HG02970 (cell line): ENCODE results near the gene PDXDC1.
"Not testable (repeated sequence)": the region's sequence is repeated elsewhere in the genome, so short reads cannot be mapped to it uniquely, and the experiment has no call there.

Source experiments
- ATAC-seq: cut with Tn5 transposase; IDR thresholded peaks from one replicate; pipeline ENCODE4 v1.9.1; 2021; ENCODE audit warnings: mild to moderate bottlenecking, moderate library complexity, moderate number of reproducible peaks; ENCODE audit not compliant: unreplicated experiment, low FRiP score

The PDXDC1 gene

GRCh38 chr16:15008647-15009046, 33.8 kb downstream of the PDXDC1 start:
- ATAC-seq = not testable (repeated sequence)

DNA sequence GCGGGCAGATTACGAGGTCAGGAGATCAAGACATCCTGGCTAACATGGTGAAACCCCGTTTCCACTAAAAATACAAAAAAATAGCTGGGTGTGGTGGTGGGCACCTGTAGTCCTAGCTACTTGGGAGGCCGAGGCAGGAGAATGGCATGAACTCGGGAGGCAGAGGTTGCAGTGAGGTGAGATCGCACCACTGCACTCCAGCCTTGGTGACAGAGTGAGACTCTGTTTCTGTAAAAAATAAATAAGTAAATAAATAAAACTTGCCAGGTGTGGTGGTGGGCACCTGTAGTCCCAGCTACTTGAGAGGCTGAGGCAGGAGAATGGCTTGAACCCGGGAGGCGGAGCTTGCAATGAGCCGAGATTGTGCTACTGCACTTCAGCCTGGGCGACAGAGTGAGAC, 38.1 kb downstream of the PDXDC1 start:
- not testable (repeated sequence) for ATAC-seq

- not testable (repeated sequence) for ATAC-seq
These were observed 40.8 kb downstream of the PDXDC1 start for GRCh38 chr16:15015671-15016070.

DNA sequence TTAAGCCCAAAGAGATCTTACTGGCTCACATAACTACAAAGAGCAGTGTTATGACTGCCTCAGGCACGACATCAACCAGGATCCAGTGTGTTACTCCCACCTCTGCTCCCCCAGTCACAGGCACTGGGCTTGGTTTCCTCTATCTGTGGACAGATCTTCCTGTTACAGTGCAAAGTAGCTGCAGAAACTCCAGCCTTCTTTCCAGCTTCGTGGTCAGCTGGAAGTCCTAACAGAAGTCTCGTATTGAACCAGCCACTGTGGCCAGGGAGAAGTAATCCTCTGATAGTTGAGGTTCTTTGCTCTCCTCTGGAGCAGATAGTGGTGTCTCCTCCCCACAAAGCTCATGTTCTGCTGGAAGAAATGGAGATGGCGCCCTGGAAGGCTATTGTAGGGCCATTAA, 41.5 kb downstream of the PDXDC1 start:
- not testable (repeated sequence) for ATAC-seq

DNA sequence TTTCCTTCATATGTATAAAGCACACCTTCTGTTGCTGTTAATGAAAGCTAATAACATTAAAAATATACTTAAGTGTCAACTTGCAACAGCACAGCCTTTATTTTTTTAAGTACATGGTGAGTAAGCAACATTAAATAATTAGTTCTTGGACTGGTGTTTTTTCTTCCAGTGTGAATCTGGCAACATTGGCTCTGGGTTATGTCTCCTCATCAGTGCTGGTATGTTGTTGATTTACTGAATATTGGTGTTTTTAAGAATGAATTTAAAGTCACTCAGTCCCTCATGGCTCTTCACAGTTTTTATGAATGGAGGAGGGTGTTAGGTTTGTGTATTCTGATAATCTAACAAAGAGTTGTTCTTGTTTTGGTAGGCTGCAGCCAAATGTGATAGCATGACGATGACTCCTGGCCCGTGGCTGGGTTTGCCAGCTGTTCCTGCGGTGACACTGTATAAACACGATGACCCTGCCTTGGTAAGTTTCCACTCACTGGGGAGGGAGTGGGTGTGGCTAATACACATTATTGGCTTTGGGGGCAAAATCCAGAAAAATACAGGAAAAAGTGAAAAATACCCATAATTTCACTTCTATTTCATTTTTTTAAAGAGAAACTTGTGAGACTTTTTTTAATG, 42.2 kb downstream of the PDXDC1 start:
- not testable (repeated sequence) for ATAC-seq

GRCh38 chr16:15021429-15021828, 46.6 kb downstream of the PDXDC1 start:
- ATAC-seq = not testable (repeated sequence)

GRCh38 chr16:15022194-15022593, 47.4 kb downstream of the PDXDC1 start:
- ATAC-seq = not testable (repeated sequence)

DNA sequence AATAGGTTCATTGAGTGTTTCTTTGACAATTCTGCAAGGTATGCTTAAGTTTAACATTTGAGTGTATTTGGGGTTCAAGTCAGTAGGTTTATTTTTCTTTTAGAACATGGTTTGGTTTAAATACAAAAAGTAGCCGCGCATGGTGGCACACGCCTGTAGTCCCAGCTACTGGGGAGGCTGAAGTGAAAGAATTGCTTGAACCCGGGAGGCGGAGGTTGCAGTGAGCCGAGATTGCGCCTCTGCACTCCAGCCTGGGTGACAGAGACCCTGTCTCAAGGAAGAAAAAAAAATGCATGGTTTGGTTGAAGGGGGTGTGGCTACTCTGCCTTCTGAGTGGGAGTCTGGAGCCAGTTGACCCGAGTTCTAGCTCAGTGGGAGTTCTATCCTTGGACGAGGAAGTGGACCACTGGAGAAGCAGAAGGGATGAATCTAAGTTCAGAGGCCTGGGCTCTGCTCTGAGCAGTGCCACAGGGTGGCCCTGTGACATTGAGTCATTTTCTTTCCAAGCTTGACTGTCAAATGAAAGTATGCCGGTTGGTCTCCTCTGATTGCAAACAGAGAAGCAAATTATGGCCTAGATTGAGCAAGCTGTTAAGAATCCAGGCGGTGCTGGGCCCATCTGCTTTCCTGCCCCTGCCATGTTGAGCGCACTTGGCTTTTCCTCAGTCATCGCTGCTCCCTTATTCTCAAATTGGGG, 48.7 kb downstream of the PDXDC1 start:
- not testable (repeated sequence) for ATAC-seq

DNA sequence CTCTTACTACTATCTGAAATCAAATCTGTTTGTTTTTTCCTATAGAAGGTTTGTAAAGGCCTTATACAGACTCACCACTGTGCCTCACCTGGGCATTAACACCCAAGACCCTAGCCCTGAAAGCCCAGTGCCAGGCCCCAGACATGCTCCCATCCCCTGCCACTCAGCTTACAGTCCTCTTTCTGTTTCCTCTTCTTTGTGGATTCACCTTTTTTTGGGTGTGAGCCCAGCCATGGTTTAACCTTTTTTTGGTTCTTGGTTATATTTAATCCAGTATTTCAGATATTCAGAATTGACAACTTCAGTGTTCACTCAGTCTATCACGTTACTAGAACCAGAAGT, 50.0 kb downstream of the PDXDC1 start:
- ATAC-seq = not testable (repeated sequence)

- not testable (repeated sequence) for ATAC-seq
These were observed 50.6 kb downstream of the PDXDC1 start for GRCh38 chr16:15025234-15025951.

- not testable (repeated sequence) for ATAC-seq
These were observed 52.2 kb downstream of the PDXDC1 start for GRCh38 chr16:15027051-15027450.

DNA sequence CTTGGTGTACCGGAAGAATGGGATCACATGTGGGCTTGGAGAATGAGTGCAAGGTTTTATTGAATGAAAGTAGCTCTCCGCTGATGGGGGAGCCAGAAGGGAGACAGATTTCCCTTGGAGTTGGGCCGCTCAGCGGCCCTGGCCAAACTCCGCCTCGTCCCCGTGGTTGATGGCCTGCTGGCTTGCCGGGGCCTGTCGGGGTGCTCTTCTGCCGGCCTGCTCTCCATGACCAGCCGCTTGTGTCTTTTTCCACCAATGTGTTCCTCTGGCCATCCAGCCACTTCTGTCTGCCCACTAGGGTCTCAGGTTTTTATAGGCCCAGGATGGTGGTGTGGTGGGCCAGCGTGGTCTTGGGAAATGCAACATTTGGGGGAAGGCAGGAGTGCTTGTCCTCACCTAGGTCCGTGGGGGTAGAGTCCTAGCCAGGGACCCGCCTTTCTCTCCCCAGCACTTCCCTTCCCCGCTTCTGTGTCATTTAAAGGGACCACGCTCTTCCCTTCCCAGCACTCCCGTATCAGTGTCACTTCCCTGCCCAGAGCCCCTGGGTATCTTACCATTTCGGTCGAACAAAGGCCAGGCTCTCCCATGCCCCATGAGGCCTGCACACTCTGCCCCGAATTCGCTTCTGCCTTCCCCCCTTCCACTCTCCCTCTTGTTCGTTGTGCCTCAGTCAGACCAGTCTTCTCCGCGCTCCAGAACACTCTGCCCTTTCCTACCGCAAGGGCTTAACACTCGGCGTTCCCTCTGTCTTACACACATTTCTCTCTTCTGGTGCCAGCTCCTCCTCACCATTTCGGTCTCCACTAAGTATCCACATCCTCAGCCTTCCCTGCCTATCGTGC, 52.9 kb downstream of the PDXDC1 start:
- ATAC-seq = not testable (repeated sequence)

- ATAC-seq = not testable (repeated sequence)
These were observed 53.5 kb downstream of the PDXDC1 start for GRCh38 chr16:15028345-15028715.

GRCh38 chr16:15028801-15029698, 54.2 kb downstream of the PDXDC1 start:
- ATAC-seq = not testable (repeated sequence)

DNA sequence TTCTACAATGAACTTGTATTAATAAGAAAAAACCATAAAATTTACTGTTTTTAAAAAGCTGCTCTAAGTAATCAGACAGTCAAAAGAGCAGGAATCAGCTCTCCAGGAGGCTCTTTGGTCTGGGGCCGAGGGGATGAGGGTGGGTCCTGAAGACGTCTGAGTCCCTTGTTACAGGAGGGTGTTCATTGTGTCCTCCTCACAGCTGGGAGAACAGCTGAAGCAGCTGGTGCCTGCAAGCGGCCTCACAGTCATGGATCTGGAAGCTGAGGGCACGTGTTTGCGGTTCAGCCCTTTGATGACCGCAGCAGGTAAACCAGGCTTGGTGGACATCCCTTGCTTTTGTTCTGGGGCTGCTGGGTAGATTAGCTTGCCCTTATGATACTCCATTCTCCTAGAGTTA, 54.9 kb downstream of the PDXDC1 start:
- ATAC-seq = not testable (repeated sequence)

DNA sequence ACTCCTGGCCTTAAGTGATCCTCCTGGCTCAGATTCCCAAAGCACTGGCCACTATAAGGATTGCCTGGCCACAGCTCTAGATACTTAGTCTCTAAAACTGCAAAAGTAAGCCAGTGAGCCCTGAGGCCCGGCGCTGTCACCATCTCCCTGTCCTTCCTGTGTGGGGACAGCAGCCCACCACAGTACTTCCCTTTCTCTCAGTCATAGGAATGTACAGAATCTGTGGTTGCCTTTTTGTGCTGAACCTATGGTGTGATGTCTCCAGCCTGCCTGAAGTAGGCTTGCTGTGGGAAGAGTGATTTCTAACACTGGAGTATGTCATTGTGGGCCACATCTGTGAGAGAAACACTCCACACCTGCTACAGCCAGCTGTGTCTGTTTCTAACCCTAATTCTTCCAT, 56.4 kb downstream of the PDXDC1 start:
- no peak for ATAC-seq

GRCh38 chr16:15031586-15031985, 56.8 kb downstream of the PDXDC1 start:
- no peak for ATAC-seq

DNA sequence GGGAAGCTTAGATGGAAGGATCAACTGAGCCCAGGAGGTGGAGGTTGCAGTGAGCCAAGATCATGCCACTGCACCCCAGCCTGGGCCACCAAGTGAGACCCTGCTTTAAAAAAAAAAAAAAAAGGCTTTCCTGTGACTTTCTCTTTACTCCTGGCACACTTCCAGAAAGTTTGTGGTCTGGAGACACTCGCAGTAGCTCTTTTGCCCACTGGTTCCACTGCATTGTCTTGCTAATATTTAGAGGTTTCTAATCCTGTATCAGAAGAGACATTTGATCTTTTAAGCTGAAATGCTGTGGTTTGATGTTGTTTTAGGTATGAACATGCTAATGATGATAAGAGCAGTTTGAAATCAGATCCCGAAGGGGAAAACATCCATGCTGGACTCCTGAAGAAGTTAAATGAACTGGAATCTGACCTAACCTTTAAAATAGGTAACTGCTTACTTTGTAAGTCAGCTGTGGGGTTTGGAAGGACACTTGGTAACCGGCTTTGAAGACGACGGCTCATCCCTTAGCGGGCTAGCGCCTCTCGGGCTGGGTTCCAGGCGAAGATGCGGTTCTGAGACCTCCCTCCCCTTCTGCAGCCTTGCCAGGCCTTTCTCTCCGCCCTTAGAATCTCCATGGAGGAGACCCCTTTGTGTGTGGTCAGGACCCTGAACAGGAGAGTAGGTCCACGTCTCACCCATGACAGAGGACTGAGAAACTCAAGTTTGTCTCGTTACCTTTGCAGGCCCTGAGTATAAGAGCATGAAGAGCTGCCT, 57.9 kb downstream of the PDXDC1 start:
- ATAC-seq = no peak

DNA sequence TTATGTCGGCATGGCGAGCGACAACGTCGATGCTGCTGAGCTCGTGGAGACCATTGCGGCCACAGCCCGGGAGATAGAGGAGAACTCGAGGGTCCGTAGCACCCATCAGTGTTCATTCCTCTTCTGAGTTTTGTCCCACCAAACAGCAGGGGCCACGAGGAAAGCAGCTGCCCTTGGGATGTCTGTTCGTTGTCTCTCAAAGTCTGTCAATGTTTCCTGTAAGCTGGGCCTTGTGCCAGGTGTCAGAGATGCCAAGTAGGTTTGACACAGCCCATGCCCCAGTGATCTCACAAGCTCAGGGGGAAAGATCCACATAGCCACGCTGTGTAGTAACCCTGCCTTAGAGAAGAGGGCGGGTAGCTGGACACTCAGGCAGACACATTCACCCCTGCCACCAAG, 58.5 kb downstream of the PDXDC1 start:
- ATAC-seq = no peak
